ENCODE results near the gene EGR2.

Gene EGR2

DNA sequence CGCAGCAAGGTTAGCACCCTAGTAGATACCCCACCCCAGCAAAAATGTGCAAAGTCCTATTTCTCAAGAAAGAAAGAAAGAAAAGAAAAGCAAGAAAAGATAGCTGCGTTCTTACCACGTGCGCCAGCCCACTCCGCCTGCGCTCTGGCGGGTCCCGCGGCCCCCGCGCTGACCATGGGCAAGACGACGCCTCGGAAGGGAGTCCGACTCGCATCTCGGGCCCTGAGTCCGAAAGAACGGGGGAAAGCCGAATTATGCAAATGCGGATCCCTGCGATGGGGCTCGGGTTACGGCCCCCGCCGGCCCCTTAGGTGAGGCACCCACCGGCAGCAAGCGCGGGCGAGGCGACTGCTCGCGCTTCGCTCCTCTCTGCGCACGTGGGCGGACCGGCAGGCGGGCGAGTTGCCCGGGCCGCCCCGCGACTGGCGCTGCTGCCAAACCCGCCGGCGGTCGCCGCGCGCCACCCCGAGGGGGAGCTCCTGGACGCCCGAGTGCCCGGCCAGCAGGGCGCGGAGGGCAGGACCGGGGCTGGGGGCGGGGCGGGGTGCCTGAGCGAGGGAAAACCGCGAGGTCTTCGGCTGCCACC, 2.4 kb upstream of the EGR2 start:
- peak in 1 of 2 experiments; percentile 53 for DNase-seq (ENCODE audit: low read depth in 2 of 2)

DNA sequence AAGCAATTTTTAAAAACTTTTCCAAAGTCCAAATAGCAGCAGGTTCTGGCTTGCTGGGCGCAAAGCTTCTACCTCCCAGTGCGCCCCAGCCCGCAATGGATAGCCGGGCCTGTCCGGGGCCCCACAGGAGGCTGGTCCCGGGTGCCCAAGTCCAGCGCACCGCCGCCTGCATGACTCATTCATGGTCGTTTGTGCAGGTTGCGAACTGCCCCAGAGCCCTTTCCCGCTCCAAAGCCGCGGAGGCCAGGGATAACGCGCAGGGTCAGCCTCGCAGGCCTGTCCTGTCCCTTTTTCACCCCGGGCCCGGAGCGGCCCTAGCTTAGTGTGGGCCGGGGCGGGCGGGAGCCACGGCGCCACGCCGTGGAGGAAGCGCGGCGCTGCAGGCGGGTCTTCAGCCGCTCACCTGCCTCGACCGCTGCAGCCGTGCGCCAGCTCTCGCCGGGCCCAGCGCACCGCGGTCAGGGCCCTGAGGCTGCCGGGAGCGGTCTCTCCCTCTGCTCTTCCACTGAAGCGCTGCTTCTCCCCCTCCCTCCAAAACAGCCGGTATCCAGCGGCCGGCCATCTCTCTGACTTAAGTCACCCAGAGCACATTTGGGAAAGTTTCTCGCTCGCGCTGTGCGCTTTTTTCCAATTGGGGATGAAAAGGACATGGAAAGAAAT, 1.7 kb upstream of the EGR2 start:
- DNase-seq (ENCODE audit: low read depth in 2 of 2) = peak in 1 of 2 experiments; percentile 64

DNA sequence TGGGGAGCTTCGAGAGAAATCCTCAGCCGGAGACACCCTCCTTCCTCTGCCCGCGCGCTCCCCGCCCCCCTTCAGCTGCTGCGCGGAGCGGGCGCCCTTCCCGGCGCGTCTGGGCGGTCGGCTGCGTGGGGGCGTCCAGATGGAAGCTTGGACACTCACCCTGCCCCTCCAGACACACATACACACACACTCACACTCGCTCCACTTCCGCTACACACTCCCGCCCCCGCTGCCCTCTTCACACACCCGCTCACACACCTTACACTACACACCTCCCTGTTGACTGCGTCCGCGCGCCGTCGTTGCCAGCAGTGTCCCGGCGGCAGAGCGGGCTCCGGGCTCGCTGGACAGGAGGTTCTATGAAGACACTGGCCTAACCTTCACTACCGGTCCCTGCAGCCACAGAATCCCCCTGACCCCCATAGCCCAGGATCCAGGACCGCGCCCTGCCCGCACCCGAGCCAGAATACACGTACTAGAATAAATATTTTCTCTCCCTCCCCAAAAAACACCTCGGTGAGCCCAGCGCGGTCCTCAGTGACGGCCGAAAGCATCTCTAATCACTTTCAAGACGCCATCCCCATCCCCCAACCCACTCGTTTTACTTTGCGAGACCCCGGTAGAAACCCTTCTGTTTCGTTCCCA, 1.1 kb upstream of the EGR2 start:
- DNase-seq (ENCODE audit: low read depth in 2 of 2) = peak in 1 of 2 experiments; percentile 51

DNA sequence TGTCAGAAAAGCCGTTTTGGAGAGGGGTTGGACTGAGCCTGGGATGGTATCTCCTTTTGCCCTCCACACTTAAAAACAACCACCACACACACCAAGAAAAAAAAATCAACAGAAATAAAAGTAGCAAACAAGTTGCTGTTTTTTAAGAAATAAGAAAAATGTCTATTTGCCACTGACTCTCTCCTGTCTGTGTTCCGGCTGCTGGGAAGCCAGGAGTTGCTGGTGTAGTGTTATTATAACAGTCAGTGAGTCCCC, 163 bp downstream of the EGR2 start:
- no peak for DNase-seq (ENCODE audit: low read depth in 2 of 2)

DNA sequence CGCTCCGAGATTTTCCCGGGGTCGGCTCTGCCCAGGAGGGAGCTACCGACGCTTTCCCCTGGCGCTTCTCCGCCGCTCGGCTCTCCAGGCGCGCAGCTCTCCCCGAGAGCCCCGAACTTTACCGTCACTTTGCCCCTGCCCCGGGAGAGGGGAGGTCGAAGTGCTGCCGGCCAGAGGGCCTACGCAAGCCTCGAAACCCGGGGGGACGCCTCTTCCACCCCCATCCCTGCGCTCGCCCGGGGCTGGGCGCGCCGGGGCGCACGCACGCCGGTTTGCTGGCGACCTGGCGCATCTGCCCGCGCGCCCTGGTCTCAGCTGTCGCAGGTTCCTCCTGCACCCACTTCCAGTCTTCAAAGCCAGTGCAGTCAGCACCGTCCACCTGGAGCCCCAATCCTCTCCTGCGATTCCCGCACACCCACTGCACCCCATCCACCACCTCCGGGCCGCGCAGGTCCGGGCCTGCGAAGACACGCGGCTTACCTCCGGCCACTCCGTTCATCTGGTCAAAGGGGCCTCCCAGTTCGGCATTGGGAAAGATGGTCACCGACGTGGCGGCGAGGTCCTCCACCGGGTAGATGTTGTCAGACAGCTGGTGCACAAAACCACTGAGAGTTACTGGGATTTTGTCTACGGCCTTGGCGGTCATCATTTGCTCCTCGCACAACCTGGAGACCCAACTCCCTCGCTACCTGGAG, 638 bp downstream of the EGR2 start:
- DNase-seq (ENCODE audit: low read depth in 2 of 2) = no peak

DNA sequence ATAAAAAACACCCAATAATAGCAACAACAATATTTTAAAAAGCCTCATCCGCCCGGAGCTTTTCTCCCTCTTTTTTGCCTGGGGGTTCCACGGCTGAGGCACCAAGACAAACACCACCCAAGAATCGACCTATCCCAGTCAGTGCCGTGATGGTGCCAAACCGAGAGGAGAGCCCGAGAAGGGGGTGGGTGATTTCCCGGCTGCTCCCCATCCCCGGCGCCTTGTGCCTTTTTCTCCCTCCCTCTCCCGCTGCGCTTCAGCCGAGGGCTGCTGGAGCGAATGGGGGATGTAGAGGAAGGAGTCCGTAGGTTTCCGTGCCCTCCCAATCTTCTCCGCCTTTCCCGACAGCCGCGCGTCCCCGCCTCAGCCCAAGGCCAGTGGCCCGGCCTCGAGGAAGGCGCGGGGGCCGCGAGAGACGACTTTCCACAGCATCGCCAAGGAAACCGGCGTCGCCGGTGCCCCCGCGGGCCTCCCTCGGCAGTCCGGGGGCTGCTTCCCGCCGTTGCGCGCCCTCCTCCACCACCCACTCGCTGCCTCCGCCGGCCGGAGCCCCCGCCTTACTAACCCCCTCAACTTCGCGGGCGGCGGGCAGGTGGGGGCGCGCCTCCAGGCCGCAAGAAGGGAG, 1.3 kb downstream of the EGR2 start:
- no peak for DNase-seq (ENCODE audit: low read depth in 2 of 2)

DNA sequence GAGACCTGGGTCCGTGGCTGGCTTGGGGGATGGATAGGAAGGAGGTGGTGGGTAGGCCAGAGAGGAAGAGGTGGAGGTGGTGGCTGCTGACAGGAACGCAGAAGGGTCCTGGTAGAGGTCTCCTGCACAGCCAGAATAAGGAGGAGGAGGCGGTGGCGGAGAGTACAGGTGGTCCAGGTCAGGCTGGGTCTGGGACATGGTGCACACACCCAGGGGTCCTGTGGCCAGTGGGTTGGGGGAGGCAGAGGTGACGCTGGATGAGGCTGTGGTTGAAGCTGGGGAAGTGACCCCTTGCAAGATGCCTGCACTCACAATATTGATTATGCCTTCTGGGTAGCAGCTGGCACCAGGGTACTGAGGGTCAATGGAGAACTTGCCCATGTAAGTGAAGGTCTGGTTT, 2.2 kb downstream of the EGR2 start:
- no peak for DNase-seq (ENCODE audit: low read depth in 2 of 2)

DNA sequence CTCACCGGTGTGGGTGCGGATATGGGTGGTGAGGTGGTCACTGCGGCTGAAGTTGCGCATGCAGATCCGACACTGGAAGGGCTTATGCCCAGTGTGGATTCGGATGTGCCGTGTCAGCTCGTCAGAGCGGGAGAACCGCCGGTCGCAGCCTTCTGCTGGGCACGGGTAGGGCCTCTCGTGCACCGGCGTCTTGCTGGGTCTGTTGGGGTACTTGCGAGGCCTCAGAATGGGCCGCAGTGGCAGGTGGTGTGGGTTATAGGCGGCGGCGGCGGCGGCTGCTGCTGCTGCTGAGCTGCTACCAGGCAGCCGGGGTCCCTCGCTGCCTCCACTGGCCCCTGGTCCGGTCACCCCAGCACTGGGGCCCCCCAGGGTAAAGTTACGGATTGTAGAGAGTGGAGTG, 2.7 kb downstream of the EGR2 start:
- no peak for DNase-seq (ENCODE audit: low read depth in 2 of 2)

DNA sequence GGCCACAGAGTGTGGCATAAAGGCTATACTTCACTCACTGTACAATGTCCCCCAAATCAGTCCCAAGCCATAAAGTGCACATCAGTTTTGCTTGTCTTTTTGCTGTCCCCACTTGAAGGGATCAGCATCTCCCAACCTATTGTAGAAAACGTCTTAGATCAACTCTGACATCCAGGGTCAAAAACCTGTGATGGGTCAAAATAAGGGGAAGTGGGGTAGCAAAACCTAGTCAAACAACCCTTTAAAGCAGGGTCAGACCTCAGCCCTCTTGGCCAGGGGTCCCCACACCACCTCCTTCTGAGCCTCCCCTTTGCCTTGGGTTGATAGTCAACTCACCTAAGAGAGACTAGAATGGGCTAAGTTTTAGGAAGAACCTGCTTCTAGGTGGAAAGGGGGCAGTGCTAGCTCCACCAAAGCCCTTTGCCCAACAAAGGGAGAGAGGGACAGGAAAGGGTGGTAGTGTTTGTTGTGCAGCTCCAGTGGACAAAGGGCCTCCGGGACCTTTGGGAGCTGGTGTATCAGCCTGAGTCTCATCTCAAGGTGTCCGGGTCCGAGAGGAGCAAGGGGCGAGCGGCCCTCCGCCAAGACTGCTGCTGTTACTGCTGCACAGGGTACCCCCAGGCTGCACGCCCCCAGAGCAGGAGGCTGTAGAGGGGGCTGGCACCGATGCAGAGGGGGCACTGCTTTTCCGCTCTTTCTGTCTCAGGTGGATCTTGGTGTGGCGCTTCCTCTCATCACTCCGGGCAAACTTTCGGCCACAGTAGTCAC, 3.3 kb downstream of the EGR2 start:
- no peak for DNase-seq (ENCODE audit: low read depth in 2 of 2)

DNA sequence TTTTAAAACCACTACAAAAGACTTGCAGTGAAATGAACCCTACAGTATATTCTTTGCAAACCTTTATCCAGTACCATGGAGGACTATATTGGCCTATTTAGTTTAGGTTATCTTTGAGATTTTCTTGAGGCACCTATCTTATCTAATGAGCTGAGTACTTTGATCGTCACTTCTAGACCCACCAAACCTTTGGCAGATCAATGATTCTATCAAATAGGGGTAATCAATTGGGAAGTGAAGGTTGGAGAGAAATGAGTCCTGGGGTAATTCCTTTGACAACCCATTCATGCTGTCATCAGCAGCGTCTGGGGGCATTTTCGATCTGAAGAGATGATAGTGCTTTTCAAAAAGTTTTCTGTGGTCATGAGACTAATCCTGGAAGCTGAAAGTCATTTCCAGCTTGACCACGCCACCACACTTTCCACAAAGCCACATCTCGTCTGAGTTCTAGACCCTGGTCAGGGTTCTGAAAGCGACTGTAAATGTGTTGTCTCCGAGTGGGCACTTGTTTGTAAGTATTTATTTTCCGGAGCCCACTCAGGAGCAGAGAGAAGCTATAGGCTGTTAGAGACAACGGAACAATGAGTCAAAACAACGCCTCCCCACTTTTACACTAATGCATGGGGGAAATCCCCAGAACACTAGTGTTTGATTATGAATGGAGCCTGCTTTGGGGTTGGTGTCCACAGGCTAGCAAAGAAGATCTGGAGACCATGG, 4.8 kb downstream of the EGR2 start:
- DNase-seq (ENCODE audit: low read depth in 2 of 2) = peak in 1 of 2 experiments; percentile 70

DNA sequence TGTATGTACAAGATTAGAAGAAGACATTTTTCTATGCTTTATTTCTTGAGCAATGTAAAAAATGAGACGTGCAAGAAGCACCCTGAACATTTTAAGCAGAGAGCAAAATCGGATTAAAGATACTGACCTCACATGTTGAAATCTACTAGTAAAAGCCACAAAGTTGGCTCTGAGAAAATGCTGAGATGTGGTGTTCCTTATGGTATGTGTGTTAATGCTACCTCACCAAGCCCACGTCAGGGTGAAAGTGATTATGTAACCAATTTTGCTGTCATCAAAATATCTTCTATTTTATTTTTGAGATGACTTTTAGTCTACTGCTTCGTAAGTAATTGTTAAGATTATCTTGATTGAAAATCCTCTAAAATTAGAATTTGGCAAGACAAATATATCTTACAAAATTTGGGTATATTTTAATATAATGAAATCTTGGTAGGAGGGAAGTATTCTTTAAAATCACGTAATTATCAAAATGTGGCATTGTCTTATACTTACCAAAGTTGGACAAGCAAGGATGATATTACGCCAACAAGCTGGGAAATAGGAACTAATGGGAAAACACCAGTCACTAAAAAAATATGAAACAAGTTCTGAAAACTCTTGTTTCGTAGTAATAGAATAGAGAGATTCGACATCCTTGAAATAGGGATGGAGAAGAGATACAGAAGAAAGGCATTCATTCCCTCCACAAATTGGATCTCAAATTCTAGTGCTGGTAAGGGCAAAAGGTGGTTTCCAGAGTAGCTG, 5.8 kb downstream of the EGR2 start:
- no peak for DNase-seq (ENCODE audit: low read depth in 2 of 2)

DNA sequence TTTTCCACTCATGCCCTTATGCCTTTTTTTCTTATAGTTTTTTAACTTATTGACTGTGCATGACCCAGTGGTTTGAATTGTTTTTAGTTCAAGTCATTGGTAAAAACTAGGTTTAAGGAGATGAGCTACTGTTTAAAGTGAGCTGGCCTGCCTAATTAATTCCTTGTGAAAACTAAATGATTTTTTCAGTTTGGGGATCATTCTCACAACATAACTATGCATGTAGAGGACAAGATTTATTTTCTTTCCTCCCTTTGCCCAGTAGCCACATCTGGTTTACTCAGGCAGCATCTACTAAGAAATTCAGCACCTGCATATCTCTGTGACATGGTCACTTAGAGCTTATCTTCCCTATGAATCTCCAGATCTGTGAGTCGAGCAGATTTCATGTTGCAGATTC, 9.9 kb downstream of the EGR2 start:
- DNase-seq (ENCODE audit: low read depth in 2 of 2) = no peak

DNA sequence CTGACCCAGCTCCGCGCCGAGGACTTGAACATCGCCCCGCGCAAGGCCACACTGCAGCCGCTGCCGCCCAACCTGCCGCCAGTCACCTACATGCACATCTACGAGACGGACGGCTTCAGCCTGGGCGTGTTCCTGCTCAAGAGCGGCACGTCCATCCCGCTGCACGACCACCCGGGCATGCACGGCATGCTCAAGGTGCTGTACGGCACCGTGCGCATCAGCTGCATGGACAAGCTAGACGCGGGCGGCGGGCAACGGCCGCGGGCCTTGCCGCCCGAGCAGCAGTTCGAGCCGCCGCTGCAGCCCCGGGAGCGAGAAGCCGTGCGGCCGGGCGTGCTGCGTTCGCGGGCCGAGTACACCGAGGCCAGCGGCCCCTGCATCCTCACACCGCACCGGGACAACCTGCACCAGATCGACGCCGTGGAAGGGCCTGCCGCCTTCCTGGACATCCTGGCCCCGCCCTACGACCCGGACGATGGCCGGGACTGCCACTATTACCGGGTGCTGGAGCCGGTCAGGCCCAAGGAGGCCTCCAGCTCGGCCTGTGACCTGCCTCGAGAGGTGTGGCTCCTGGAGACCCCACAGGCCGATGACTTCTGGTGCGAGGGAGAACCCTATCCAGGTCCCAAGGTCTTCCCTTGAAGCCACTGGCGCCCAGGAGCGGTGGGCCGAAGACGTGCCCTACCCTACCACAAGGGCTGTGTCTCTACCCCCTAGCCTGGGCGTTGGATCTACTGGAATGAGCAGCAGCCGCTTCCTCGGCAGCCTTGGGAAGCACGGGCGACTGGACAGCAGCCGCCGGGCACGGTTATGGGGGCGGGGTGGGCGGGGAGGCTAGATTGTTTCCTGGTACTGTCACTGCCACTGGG, 10.7 kb downstream of the EGR2 start:
- no peak for DNase-seq (ENCODE audit: low read depth in 2 of 2)

DNA sequence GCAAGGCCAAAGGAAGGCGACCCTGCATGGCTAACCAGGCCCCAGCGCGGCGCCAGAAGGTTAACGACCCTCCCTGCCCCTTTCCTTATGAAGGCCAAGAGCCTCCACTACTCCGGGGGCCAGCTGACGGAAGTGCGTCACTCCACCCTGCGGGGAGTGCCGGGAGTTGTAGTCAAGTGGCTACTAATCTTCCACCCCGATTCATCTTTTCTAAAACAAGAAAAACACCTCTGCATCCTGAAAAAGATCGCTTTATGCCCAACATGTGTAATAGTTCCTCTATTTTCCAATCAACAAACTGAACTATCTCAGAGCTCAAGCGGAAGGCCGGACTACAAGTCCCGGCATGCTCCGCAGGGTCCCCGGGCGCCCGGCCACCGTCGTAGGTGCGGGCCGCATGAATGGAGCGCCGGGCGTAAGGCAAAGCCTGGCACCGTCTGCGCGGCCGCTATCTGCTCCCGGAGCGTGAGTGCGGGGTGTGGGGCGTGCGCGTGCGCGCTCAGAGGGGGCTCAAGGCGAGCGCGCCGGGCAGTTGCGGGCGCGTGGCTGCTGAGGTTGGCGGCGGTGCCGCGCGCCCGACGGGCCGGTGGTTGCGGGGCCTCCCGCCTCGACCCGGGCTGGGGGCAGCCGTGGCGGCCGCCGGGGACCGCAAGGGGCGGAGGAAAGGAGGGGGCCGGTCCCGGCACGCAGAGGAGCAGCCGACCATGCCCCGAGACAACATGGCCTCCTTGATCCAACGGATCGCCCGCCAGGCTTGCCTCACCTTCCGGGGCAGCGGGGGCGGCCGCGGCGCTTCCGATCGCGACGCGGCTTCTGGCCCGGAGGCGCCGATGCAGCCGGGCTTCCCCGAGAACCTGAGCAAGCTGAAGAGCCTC, 11.6 kb downstream of the EGR2 start, which contains the start of gene ADO:
TSS of gene ADO (plus strand) at position 365 of the 875 bp plus-strand sequence. CDS start at position 705, 340 bp downstream.
- DNase-seq (ENCODE audit: low read depth in 2 of 2) = peak; percentile 67 to 72

DNA sequence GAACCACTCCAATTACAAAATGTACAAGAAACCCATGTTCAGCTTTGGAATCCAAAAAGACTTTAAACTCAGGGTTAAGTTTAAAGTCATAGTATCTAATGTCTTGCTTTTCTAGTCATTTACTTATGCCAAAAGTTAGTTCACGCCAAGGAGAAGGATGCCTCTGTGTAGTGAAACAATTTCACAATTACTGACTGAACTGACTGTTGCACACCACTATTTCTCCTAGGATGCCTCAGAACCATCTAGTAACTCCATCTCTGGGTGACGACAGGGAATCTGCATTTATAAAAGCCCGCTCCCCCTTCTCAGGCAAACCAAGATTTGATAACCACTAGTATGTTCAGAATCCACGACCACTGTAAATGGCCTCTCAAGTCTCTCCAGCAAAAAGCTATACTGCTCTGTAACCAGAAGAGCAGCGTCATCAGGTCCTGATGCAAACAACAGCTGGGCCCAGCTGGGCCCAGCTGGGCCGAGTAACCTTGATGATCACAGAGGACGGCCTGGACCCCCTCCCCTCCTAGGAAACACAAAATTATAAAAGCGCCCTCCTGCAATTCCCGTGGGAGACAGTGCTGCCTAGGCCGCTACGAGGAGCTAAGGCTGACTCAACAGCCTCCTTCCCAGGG, 12.3 kb downstream of the EGR2 start:
- no peak for DNase-seq (ENCODE audit: low read depth in 2 of 2)

DNA sequence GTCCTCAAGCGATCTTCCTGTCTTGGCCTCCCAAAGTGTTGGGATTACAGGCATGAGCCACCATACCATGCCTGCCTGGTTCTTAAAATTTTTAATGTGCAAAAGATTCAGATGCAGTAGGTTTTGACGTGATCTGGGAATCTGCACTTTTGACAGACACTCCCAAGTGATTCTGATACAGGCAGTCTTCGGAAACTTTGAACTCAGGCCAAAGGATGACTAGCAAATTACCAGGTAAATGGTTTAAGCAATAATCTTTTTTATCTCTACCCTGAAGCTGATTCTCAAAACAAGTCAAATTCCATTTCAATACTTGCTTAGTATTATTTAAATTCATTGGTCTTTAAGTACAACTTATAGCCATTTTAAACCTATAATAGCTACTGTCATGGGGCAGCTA, 14.3 kb downstream of the EGR2 start:
- DNase-seq (ENCODE audit: low read depth in 2 of 2) = no peak

DNA sequence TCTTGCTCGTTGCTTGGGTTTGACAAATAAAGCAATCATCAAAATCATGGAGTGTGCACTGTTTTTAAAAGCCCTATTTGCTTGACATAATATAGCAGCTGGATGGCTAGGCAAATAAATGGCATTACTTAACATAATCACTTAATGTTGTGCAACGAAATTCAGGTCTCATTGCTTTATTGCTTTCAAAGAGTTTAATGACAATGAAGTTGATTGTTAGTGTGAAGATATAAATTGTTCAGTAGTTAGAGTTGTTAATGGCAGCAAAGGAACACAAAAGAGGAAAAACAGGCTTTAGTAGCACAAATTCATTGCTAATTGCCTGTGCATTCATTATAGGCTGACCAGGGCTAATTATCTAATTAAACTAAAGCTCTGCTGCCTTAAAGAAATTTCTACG, 19.3 kb downstream of the EGR2 start:
- no peak for DNase-seq (ENCODE audit: low read depth in 2 of 2)

DNA sequence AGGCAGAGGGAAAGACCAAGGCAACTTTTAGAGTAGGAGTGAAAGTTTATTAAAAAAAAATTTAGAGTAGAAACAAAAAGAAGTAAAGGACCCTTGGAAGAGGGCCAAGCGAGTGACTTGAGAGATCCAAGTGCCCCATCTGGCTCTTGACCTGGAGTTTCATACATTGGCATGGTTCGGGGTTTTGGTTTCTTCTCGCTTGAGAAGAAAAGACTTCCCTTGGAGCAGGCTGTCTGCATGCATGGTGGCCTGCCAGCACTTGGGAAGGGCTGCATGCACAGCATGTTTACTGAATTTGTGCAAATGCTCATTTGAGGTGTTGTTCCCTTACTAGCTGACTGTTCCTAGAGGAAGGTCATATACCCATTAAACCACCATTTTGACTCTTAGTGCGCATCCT, 20.4 kb downstream of the EGR2 start:
- no peak for DNase-seq (ENCODE audit: low read depth in 2 of 2)
